GM12873 (cell line): ENCODE measurements around the gene TBC1D3.
"Not testable (repeated sequence)": the region's sequence is repeated elsewhere in the genome, so short reads cannot be mapped to it uniquely, and the experiment has no call there.

ENCODE experiments used
- CTCF ChIP-seq: IDR thresholded peaks from 2 replicates; pipeline ENCODE4 v1.5.1; 2012; ENCODE audit warnings: low read depth, mild to moderate bottlenecking, moderate library complexity, low read length, control low read depth; ENCODE audit not compliant: insufficient read depth; ENCODE audit errors: missing control alignments

TBC1D3 gene

GRCh38 chr17:38192455-38192854 lies at the start of gene TBC1D3:
Gene TBC1D3 (minus strand): TSS chr17:38192555. CDS start chr17:38191029, 1,526 bp downstream.
- not testable (repeated sequence) for TF ChIP-seq CTCF
